NT2/D1 (cell line): ENCODE results near the gene OSBP2.

Source experiments
- SUZ12 ChIP-seq: IDR thresholded peaks from 2 replicates; pipeline ENCODE4 v1.6.1; 2011; ENCODE audit not compliant: insufficient read length, insufficient read depth; ENCODE audit errors: extremely low read depth
- YY1 ChIP-seq: IDR thresholded peaks from 2 replicates; pipeline ENCODE4 v1.6.1; 2011; ENCODE audit not compliant: insufficient read length, insufficient read depth
- ZNF274 ChIP-seq: IDR thresholded peaks from 2 replicates; pipeline ENCODE4 v1.6.1; 2011; ENCODE audit warnings: mild to moderate bottlenecking, low read depth, low read length

DNA sequence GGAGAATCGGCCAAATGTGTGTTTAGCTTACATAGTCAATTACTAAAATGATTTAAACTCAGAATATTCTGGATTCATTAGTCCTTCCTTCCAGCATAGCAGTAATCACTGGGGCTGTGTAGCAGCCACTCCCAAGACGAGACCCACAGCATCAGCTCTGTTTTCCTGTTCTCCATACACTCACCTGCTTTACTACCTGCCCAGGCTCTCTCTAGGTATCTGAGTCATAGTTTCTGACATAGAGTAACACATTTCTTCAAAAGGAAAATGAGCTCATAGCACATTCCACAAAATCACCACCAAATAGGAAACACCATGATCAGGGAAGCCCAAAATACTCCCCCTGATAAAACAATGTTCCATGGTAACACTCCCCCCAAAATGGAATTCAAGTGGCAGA is 251.0 kb downstream of the OSBP2 start:
- TF ChIP-seq SUZ12 (no peak), YY1 (no peak), ZNF274 (no peak)
